ENCODE data around the gene GASK1B. TPM values are rescaled to one million over a fixed set of nuclear protein-coding genes. Genes with fewer than 3 reads are reported as not detected.
A peak's percentile ranks its signal among the peaks of the same experiment; 100 is the strongest.

GASK1B gene
- total and polyA plus RNA-seq, 2 donors (not counting 1 experiment from before 2014, with no cell fraction given): 23.6 to 51.6 TPM

- Histone ChIP-seq H4K20me1 (ENCODE audit: control insufficient read depth, extremely low read depth, insufficient read depth, low read length) (no peaks in the 10 kb centered on the region), H3K9ac (ENCODE audit: insufficient read depth, low read length) (no peak overlapping the region), H3K9me3 (ENCODE audit: control insufficient read depth, insufficient read depth, low read depth, low read length) (no peaks in the 10 kb centered on the region), H3K4me2 (ENCODE audit: extremely low read depth, insufficient read depth, low read length) (peak overlapping the region; percentile 76), H3K27me3 (ENCODE audit: control insufficient read depth, insufficient read depth, low read length) (no peaks in the 10 kb centered on the region), H2AFZ (ENCODE audit: low read length) (no peak overlapping the region), H3K36me3 (ENCODE audit: control insufficient read depth, insufficient read depth, low read length) (no peaks in the 10 kb centered on the region), H3K4me3 (replicated peaks in 1 of 4; ENCODE audit: control extremely low read depth in 1 of 4, insufficient read depth in 1 of 4, low read depth in 3 of 4, low read length in 4 of 4) (peak overlapping the region; percentile 26 to 69 (median 47)), H3K79me2 (ENCODE audit: control insufficient read depth, insufficient read depth, low read length) (no peaks in the 10 kb centered on the region), H3K4me1 (ENCODE audit: control insufficient read depth, extremely low read depth, insufficient read depth, low read length) (peaks cover 4% of the 10 kb centered on the region), H3K27ac (ENCODE audit: insufficient read depth, low read length) (no peak overlapping the region)
- no peak for TF ChIP-seq EZH2 (IDR thresholded peaks at IDR 0.05; ENCODE audit: low read length, missing control alignments)
- no peak for TF ChIP-seq CTCF (conservative IDR thresholded peaks at IDR 0.05 in 1 of 2, IDR thresholded peaks at IDR 0.05 in 1 of 2; ENCODE audit: low read depth in 1 of 2, low read length in 2 of 2)
- peak; percentile 48 to 75 for DNase-seq (ENCODE audit: low read depth in 2 of 2)
These were observed 2.7 kb downstream of the GASK1B start for GRCh38 chr4:158169931-158170690.

- no peaks in the 10 kb centered on the region for H3K27me3 ChIP-seq (ENCODE audit: control insufficient read depth, insufficient read depth, low read length)
- H3K4me3 ChIP-seq (replicated peaks in 1 of 4; ENCODE audit: control extremely low read depth in 1 of 4, insufficient read depth in 1 of 4, low read depth in 3 of 4, low read length in 4 of 4): peak overlapping the region; percentile 5 to 69 (median 46)
- peak in 1 of 2 donors; percentile 40 for DNase-seq (ENCODE audit: low read depth in 2 of 2)
- TF ChIP-seq EZH2 (IDR thresholded peaks at IDR 0.05; ENCODE audit: low read length, missing control alignments) (no peak), CTCF (conservative IDR thresholded peaks at IDR 0.05 in 1 of 2, IDR thresholded peaks at IDR 0.05 in 1 of 2; ENCODE audit: low read depth in 1 of 2, low read length in 2 of 2) (no peak)
- no peak overlapping the region for H3K27ac ChIP-seq (ENCODE audit: insufficient read depth, low read length)
- H3K4me1 ChIP-seq (ENCODE audit: control insufficient read depth, extremely low read depth, insufficient read depth, low read length): peaks cover 4% of the 10 kb centered on the region
- no peaks in the 10 kb centered on the region for H3K9me3 ChIP-seq (ENCODE audit: control insufficient read depth, insufficient read depth, low read depth, low read length)
- no peak overlapping the region for H2AFZ ChIP-seq (ENCODE audit: low read length)
- H3K79me2 ChIP-seq (ENCODE audit: control insufficient read depth, insufficient read depth, low read length): no peaks in the 10 kb centered on the region
- no peaks in the 10 kb centered on the region for H3K36me3 ChIP-seq (ENCODE audit: control insufficient read depth, insufficient read depth, low read length)
- H3K4me2 ChIP-seq (ENCODE audit: extremely low read depth, insufficient read depth, low read length): peak overlapping the region; percentile 61
- no peaks in the 10 kb centered on the region for H4K20me1 ChIP-seq (ENCODE audit: control insufficient read depth, extremely low read depth, insufficient read depth, low read length)
- no peak overlapping the region for H3K9ac ChIP-seq (ENCODE audit: insufficient read depth, low read length)
These were observed 3.3 kb downstream of the GASK1B start for GRCh38 chr4:158169506-158169905.

GRCh38 chr4:158168606-158169005 is 4.2 kb downstream of the GASK1B start:
- H3K27me3 ChIP-seq (ENCODE audit: control insufficient read depth, insufficient read depth, low read length): no peaks in the 10 kb centered on the region
- H3K79me2 ChIP-seq (ENCODE audit: control insufficient read depth, insufficient read depth, low read length): no peaks in the 10 kb centered on the region
- H3K4me1 ChIP-seq (ENCODE audit: control insufficient read depth, extremely low read depth, insufficient read depth, low read length): peaks cover 4% of the 10 kb centered on the region
- no peak overlapping the region for H3K27ac ChIP-seq (ENCODE audit: insufficient read depth, low read length)
- H3K4me2 ChIP-seq (ENCODE audit: extremely low read depth, insufficient read depth, low read length): no peak overlapping the region
- H3K9ac ChIP-seq (ENCODE audit: insufficient read depth, low read length): no peak overlapping the region
- no peak for TF ChIP-seq CTCF (conservative IDR thresholded peaks at IDR 0.05 in 1 of 2, IDR thresholded peaks at IDR 0.05 in 1 of 2; ENCODE audit: low read depth in 1 of 2, low read length in 2 of 2)
- no peaks in the 10 kb centered on the region for H3K9me3 ChIP-seq (ENCODE audit: control insufficient read depth, insufficient read depth, low read depth, low read length)
- no peaks in the 10 kb centered on the region for H4K20me1 ChIP-seq (ENCODE audit: control insufficient read depth, extremely low read depth, insufficient read depth, low read length)
- DNase-seq (ENCODE audit: low read depth in 2 of 2): no peak
- H3K36me3 ChIP-seq (ENCODE audit: control insufficient read depth, insufficient read depth, low read length): no peaks in the 10 kb centered on the region
- H3K4me3 ChIP-seq (replicated peaks in 1 of 4; ENCODE audit: control extremely low read depth in 1 of 4, insufficient read depth in 1 of 4, low read depth in 3 of 4, low read length in 4 of 4): peak overlapping the region in 2 of 4 experiments; percentile 66 to 69
- no peak overlapping the region for H2AFZ ChIP-seq (ENCODE audit: low read length)
